Measurements from ENCODE around the gene ZNF106.

ZNF106 gene

DNA sequence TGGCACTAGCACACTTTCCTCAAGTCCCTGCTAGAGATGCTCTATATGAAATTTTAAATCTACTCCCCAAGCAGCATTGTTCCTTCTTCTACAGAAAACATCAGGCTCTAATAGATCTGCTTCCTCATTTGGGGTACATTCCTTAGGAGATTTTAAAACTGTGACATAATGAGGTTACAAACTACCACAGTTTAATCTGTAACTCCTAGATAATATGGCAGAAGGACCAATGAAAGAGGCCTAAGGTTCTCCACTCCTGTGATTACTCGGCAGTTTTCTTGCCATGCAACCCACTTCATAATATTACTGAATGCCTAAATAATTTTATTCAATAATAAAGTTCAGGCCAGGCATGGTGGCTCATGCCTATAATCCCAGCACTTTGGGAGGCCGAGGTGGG lies 16.1 kb downstream of the ZNF106 start:
- no peak for DNase-seq (ENCODE audit: low spot score)

DNA sequence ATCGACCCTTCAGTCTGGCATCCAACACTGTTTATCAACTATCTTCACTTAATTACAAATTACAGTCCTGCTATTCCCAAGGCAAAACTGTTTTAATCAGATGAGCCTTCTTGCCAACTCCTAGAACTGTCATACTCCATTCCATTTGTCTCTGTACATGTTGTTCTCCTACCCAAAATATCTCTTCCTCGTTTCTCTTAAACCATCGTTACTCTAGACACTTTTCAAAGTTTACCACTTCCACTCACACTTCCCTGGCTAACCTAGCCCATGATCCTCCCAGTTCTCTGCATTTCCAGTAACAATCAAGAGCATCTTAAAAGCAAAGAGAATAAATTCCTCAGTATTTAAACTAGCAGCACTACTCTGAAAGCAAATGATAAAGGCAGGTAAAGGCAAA lies 19.9 kb downstream of the ZNF106 start:
- DNase-seq (ENCODE audit: low spot score), result no peak

DNA sequence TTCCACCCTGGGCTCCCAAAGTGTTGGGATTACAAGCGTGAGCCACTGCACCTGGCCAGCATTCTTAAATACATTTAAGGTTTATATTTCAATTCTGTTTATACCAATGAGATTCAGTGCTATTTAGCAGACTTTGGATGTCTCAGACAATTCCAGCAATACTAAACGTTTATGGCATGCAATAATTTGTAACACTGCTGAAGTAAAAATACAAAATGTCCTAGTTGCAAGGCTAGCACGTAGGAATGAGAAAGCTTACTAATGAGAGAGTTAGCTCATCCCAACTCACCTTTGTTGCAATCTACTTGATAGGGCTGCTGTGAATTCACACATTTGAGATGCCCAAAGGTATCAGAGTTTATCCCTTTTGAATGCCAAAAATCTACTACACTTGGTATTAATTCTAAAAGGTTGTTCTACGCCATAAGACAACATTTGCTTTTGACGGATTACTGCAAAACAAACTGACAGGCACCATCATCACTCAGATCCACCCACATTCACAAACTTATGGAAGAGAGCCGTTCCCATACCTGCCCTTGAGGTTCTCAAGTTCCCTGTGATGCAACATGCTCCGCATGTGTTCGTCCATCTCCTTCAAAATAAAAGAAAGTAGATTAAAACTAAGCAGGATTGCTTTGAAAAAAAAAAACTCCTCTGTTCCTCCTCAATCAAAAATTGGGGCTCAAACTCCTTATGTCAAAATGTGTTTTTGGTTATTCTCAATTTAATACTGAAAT lies 25.3 kb downstream of the ZNF106 start:
- no peak for DNase-seq (ENCODE audit: low spot score)

- peak; percentile 25 for DNase-seq (ENCODE audit: low spot score)
Observed at GRCh38 chr15:42461261-42461660, 29.7 kb downstream of the ZNF106 start.

GRCh38 chr15:42457445-42458442 lies 33.2 kb downstream of the ZNF106 start:
- DNase-seq (ENCODE audit: low spot score), result peak; percentile 70

DNA sequence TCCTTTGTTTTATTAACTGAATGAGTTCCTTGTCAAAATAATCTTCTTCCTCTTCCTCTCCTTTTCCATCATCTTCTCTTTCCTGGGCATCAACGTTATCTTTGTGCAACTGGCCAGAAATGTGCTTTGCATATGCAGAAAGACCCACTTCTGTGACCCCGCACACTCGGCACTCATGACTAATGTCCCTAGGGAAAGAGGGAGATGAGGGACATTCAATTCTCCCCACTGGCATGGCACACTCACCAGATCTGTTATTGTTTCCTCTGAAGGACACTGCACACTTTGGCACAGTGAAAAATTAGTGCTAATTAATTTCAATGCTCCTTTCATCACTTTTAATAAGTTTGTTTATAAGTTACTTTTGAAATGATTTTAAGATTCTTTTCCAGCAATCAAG lies 34.0 kb downstream of the ZNF106 start:
- no peak for DNase-seq (ENCODE audit: low spot score)

- DNase-seq (ENCODE audit: low spot score), result no peak
Observed at GRCh38 chr15:42456531-42456930, 34.4 kb downstream of the ZNF106 start.

GRCh38 chr15:42453826-42454225 lies 37.1 kb downstream of the ZNF106 start:
- no peak for DNase-seq (ENCODE audit: low spot score)

DNA sequence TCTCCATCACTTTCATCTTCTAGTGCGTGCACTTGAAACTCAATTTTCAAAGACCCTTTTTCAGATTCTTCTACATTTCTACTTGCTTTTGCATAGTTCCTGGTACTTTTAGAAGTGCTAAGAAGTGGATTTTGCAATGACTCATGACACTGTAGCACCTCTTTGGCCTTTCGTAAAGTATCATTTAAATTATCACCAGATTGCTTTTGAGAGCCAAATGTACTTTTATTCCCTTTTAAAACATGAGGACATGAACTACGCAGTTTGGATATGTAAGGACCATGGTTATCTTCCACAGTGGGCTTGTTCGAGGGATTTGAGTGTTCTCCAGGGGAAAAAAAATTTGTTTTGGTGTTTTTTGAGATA lies 40.5 kb downstream of the ZNF106 start:
- DNase-seq (ENCODE audit: low spot score), result no peak

DNA sequence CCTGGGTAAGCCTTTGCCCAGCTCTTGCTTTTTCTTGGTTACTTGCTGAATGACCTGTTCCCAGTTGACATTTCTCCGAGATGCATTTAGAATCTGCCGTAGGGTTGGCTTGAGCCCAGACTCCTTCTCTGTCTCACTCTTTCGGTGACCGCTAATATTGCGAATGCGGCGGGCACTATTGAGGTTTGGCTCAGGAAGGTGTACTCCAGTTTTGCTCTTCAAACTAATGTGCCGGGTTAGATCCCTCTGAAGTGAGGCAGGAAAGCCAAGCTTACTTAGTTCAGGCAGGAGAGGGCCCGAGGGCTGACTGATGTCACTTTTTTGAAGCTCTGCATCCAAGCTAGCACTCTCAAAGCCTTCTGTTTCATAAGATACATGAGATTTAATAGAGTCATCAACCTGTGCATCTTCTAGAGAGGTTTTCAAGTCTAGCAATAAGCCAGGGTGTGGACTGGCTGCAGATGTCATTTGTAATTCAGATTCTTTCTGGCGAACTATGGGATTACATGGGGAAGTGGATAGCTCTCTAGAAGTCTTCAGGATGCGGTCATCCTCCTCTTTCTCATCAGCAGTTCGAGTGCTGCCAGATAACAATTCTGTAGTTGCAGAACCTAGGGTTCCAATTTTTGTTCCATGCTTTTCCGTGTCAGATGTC lies 41.0 kb downstream of the ZNF106 start:
- no peak for DNase-seq (ENCODE audit: low spot score)

DNA sequence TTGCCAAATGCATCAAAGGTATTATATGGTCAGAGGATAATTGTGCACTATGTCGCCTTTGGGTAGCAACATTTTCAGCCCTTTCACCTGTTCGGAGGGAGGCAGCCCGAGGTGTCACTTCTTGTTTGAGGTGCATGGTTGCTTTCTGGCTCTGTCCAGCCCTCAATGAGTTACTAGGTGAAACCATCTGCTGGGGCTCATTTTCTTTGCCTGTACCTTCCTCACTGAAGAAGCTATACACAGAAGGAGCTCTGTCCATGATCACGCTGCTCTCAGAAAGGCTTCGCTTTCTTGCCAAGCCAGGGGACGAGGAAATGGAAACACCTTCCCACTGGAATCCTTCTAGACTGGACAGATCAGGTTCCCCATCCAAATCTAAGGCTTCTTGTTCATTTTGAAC lies 42.7 kb downstream of the ZNF106 start:
- DNase-seq (ENCODE audit: low spot score), result no peak

- DNase-seq (ENCODE audit: low spot score), result no peak
Observed at GRCh38 chr15:42447599-42447998, 43.3 kb downstream of the ZNF106 start.

DNA sequence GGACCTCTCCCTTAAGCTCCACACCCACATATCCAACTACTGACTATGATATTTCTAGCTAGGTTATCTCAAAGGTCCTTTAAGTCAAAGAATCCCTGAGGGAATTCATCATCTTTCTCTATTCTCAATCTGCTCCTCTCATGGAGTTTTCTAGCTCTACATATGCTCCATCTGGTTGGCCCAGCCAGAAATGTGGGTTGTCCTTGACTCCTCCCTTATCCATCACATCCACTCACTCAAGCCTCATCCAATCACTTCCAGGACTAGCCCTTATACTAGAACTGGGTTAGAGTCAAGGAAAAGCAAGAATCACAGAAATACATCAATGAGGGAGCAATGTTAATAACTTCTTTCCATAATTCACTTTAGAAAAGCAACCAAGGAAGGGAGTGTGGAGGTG lies 45.4 kb downstream of the ZNF106 start:
- no peak for DNase-seq (ENCODE audit: low spot score)

DNA sequence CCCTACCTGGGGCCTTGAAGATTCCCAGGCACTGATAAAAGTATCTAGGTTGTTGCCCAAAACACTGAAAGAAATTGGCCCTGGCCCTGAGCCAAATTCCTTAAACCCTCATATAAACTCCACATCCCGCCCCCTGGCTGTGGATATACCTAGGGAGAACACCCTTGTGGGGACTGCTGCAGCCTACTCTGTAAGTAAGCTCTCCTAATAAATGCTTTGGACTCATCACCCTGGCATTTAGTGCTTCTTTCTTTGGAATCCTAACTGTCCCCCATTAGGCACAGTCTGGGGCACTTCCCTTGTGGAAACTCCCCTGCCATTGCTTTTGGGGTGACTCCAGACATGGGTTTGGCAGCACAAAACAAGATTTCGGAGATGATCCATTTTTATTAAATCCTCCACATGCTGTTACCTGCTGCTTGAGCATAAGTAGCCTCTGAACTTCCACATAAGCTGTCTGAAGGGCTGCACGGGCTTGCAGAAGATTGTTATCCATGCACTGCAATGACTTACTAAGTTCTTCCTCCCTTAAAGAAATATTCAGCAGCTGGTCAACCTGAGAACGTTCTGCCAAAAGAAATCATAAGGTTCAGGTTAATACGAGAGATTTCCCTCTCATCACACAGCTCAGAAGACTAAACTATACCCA lies 46.4 kb downstream of the ZNF106 start:
- no peak for DNase-seq (ENCODE audit: low spot score)

GRCh38 chr15:42427429-42428223 lies 63.3 kb downstream of the ZNF106 start:
- no peak for DNase-seq (ENCODE audit: low spot score)

DNA sequence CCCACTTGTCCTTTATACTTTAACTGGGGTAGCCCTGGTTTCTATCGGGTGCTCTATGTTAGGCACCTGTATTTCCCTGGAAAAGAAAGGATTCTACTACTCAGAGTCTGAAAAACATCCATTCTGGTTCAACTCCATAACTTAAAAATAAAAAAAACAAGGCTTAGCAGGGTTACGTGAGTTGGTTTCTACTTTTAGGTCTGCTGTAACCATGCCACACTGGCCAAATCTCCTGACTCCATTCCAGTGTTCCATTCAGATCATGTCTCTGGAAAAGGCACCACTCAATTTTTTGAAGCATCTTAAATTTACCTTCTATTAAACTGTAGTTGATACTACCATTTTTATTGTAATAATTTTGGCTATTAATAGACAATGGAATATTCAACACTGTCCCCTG lies 69.6 kb downstream of the ZNF106 start:
- no peak for DNase-seq (ENCODE audit: low spot score)

DNA sequence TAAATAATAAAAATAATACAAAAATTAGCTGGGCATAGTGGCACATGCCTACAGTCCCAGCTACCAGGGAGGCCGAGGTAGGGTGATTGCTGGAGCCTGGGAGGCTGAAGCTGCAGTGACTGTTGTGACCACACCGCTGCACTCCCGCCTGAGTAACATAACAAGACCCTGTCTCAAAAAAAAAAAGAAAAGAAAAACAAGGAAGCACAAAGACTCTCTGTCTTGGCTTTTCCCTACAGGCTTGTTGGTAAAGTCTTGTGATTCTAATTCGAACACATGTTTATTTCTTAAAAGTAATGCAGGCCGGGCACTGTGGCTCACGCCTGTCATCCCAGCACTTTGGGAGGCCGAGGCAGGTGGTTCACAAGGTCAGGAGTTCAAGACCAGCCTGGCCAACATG lies 71.6 kb downstream of the ZNF106 start:
- peak; percentile 61 for DNase-seq (ENCODE audit: low spot score)

DNA sequence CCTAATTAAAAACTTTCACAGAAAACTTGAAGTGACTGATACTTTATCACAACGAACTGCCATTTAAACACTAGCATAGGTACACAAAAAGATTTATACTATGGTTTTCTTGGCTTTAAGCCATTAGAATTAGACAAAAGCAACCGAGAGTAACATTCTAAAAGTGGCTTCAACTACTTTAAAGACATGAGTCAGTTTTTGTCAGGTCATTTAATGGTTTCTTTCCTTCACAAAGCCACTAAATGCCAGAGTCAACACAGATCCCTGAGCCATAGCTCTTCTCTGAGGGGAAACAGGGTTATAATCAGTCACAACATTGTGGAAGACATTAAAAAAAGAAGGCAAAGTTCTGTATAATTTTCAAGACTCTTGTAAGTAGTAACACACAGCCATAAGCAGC lies 77.0 kb downstream of the ZNF106 start:
- DNase-seq (ENCODE audit: low spot score), result no peak

DNA sequence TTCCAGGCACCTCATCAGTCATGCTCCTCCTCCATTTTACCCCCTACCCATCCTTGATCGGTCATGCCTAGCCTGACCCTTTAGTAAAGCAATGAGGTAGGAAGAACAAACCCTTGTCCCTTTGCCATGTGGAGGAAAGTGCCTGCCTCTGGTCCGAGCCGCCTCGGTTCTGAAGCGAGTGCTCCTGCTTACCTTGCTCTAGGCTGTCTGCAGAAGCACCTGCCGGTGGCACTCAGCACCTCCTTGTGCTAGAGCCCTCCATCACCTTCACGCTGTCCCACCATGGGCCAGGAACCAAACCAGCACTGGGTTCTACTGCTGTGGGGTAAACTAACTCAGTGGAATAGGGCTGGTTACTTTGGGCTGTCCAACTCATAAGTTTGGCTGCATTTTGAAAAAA lies 79.1 kb downstream of the ZNF106 start:
- no peak for DNase-seq (ENCODE audit: low spot score)

DNA sequence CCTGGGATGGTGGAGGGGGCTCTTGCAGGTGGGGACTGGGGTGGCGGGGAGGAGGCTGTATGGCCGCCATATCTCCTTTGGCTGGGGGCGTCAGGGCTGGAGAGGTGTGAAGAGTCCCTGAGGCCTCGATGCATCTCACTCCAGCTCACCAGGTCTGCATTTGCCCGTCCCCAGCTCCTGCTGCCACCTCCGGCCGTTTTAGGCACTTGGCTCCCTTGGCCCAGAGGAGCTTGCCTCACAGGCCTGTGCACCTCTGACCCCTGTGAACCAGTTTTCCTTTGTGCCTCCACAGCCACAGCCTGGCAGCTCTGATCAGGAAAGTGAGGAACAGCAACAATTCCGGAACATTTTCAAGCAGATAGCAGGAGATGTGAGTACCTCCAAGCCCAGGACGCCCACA lies 81.9 kb downstream of the ZNF106 start:
- no peak for DNase-seq (ENCODE audit: low spot score)

DNA sequence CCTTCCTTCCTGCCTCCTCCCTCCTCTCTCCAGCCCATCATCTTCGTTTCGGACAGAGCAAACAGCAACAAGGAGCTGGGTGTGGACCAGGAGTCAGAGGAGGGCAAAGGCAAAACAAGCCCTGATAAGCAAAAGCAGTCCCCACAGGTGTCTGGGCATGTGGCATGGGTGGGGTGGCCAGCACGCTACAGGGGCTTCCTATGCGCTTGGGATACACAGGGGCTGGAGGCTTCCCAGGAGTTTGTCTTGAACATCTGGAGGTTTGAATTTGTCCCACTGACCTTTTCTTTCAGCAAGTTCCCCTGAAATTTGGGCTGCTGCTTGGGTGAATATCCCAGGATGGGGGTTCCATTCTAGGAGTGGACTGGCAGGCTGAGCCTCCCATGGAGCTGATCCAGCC lies 82.8 kb downstream of the ZNF106 start:
- no peak for DNase-seq (ENCODE audit: low spot score)
